ENCODE results near the gene ALDH8A1. TPM values are rescaled to one million over a fixed set of nuclear protein-coding genes. Genes with fewer than 3 reads are reported as not detected.

The ALDH8A1 gene
- total RNA-seq, 1 experiment from 2014 or later: not detected

DNA sequence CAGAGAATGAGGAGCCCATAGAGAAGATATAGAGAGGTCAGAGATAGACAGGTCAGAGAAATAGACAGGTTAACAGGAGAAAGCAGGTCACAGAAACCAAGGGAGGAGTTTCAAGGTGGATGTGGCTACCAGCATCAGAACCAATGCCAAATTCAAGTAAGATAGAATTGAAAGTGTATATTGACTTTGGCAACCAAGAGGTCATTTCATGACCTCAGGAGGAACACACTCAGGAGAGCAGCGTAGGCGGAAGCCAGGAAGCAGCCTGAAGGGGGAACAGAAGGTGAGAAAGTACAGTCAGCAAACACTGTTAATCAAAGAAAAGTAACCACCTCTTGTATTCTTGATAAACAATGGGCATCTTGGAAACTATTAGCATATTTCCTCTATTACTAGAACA, 33.9 kb upstream of the ALDH8A1 start:
- no peak overlapping the region for H2BK20ac ChIP-seq (ENCODE audit: low read depth, low read length, poor library complexity, severe bottlenecking)
- no peak overlapping the region for H3K4ac ChIP-seq (ENCODE audit: low read depth, low read length)
- H3K27me3 ChIP-seq (ENCODE audit: insufficient read depth, low read length): no peaks in the 10 kb centered on the region
- no peak overlapping the region for H4K8ac ChIP-seq (replicated peaks; ENCODE audit: insufficient read length, low read depth, low read length)
- H2AFZ ChIP-seq (ENCODE audit: low read length): no peak overlapping the region
- H3K79me2 ChIP-seq (ENCODE audit: insufficient read depth, low read length): no peaks in the 10 kb centered on the region
- H2BK15ac ChIP-seq (ENCODE audit: low read depth, low read length): no peak overlapping the region
- no peak overlapping the region for H3T11ph ChIP-seq (ENCODE audit: low read length)
- no peak overlapping the region for H3K14ac ChIP-seq (ENCODE audit: insufficient read depth, low read length)
- TF ChIP-seq, protein P1, sequence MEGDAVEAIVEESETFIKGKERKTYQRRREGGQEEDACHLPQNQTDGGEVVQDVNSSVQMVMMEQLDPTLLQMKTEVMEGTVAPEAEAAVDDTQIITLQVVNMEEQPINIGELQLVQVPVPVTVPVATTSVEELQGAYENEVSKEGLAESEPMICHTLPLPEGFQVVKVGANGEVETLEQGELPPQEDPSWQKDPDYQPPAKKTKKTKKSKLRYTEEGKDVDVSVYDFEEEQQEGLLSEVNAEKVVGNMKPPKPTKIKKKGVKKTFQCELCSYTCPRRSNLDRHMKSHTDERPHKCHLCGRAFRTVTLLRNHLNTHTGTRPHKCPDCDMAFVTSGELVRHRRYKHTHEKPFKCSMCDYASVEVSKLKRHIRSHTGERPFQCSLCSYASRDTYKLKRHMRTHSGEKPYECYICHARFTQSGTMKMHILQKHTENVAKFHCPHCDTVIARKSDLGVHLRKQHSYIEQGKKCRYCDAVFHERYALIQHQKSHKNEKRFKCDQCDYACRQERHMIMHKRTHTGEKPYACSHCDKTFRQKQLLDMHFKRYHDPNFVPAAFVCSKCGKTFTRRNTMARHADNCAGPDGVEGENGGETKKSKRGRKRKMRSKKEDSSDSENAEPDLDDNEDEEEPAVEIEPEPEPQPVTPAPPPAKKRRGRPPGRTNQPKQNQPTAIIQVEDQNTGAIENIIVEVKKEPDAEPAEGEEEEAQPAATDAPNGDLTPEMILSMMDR (conservative IDR thresholded peaks at IDR 0.05): no peak
- H3K79me1 ChIP-seq (ENCODE audit: insufficient read depth, low read depth, low read length, poor library complexity, severe bottlenecking): no peaks in the 10 kb centered on the region
- no peaks in the 10 kb centered on the region for H3K23me2 ChIP-seq (ENCODE audit: insufficient read length, low read depth, low read length, poor library complexity, severe bottlenecking)
- H3K9ac ChIP-seq (ENCODE audit: extremely low read depth, insufficient read length, low read length): no peak overlapping the region
- no peaks in the 10 kb centered on the region for H3K27me3 Mint-ChIP-seq (ENCODE audit: low read depth)
- no peak for DNase-seq
- H3K27ac Mint-ChIP-seq: peak overlapping the region in 1 of 3 experiments; percentile 0; a peak in 1 of 7 replicates
- H2BK12ac ChIP-seq (ENCODE audit: insufficient read length, low read depth, low read length): no peak overlapping the region
- H2AK5ac ChIP-seq (ENCODE audit: insufficient read length, low read length): no peak overlapping the region
- no peak overlapping the region for H2BK120ac ChIP-seq (ENCODE audit: low read depth, low read length, poor library complexity, severe bottlenecking)
- no peak overlapping the region for H4K5ac ChIP-seq (ENCODE audit: insufficient read length, low read depth, low read length)
- H3K36me3 Mint-ChIP-seq (ENCODE audit: insufficient read depth in 1 of 3, low read depth in 3 of 3): peaks cover 0 to 34% (median 31%) of the 10 kb centered on the region in 3 experiments; a peak in 6 of 7 replicates
- no CpG with 5 or more reads among the region's 2 CpGs for WGBS (ENCODE audit: extremely low coverage, insufficient read length, low lambda C conversion rate)
- no peak overlapping the region for H3K23ac ChIP-seq (ENCODE audit: insufficient read length, low read depth, low read length)
- no peak overlapping the region for H3K18ac ChIP-seq (ENCODE audit: insufficient read length, low read depth, low read length)
- no peaks in the 10 kb centered on the region for H3K9me3 ChIP-seq (ENCODE audit: control insufficient read depth, low read depth, low read length)
- no peak overlapping the region for H3K27ac ChIP-seq (ENCODE audit: insufficient read length, low read depth, low read length)
- no peaks in the 10 kb centered on the region for H4K20me1 ChIP-seq (ENCODE audit: control insufficient read depth, insufficient read depth, insufficient read length)
- no peak overlapping the region for H3K4me2 ChIP-seq (ENCODE audit: insufficient read depth, insufficient read length, low read length)
- no peak overlapping the region for H3K4me3 Mint-ChIP-seq
- no peaks in the 10 kb centered on the region for H3K9me3 Mint-ChIP-seq
- H3K4me1 ChIP-seq (ENCODE audit: insufficient read depth, low read length): no peaks in the 10 kb centered on the region
- H3K4me1 Mint-ChIP-seq: no peaks in the 10 kb centered on the region
- H2BK5ac ChIP-seq (ENCODE audit: insufficient read length, low read length): no peak overlapping the region
- H4K91ac ChIP-seq (ENCODE audit: insufficient read length, low read depth, low read length): no peak overlapping the region
- no peak overlapping the region for H3K56ac ChIP-seq (ENCODE audit: insufficient read length, low read depth, low read length)
